GM18508 (cell line): ENCODE data around the gene ERGIC3.
"Not testable (repeated sequence)": the region's sequence is repeated elsewhere in the genome, so short reads cannot be mapped to it uniquely, and the experiment has no call there.

Experiments
- ATAC-seq: cut with Tn5 transposase; IDR thresholded peaks from one replicate; pipeline ENCODE4 v1.9.1; 2021; ENCODE audit warnings: moderate number of reproducible peaks; ENCODE audit not compliant: insufficient read depth, unreplicated experiment

Gene ERGIC3

GRCh38 chr20:35517125-35517524 is 24.8 kb upstream of the ERGIC3 start:
- no peak for ATAC-seq

- ATAC-seq, result not testable (repeated sequence)
These were observed 24.1 kb upstream of the ERGIC3 start for GRCh38 chr20:35517767-35518166.

GRCh38 chr20:35518955-35519354 is 22.9 kb upstream of the ERGIC3 start:
- ATAC-seq, result no peak

- ATAC-seq, result no peak
These were observed 18.5 kb upstream of the ERGIC3 start for GRCh38 chr20:35523298-35523888.

- no peak for ATAC-seq
These were observed 16.2 kb upstream of the ERGIC3 start for GRCh38 chr20:35525639-35526038.

- ATAC-seq, result no peak
These were observed 14.6 kb upstream of the ERGIC3 start for GRCh38 chr20:35527122-35527769.

GRCh38 chr20:35529552-35529951 is 12.3 kb upstream of the ERGIC3 start, which contains the start of gene C20orf173:
Gene C20orf173, minus strand, starts transcription at chr20:35529652. Its CDS starts 279 bp downstream, at chr20:35529373.
- ATAC-seq, result no peak

- ATAC-seq, result no peak
These were observed 2.1 kb upstream of the ERGIC3 start for GRCh38 chr20:35539756-35540212.

- no peak for ATAC-seq
These were observed 628 bp upstream of the ERGIC3 start for GRCh38 chr20:35541118-35541782.

GRCh38 chr20:35542990-35543389 is 1.1 kb downstream of the ERGIC3 start:
- ATAC-seq, result no peak

- ATAC-seq, result no peak
These were observed 2.6 kb downstream of the ERGIC3 start for GRCh38 chr20:35544436-35544835.

GRCh38 chr20:35544941-35545340 is 3.1 kb downstream of the ERGIC3 start:
- ATAC-seq, result not testable (repeated sequence)

GRCh38 chr20:35546127-35546526 is 4.2 kb downstream of the ERGIC3 start:
- no peak for ATAC-seq

- no peak for ATAC-seq
These were observed 5.5 kb downstream of the ERGIC3 start for GRCh38 chr20:35547329-35547728.

GRCh38 chr20:35551503-35551902 is 9.6 kb downstream of the ERGIC3 start:
- ATAC-seq, result no peak

- no peak for ATAC-seq
These were observed 11.0 kb downstream of the ERGIC3 start for GRCh38 chr20:35552914-35553313.

GRCh38 chr20:35555461-35555860 is 13.6 kb downstream of the ERGIC3 start:
- not testable (repeated sequence) for ATAC-seq

GRCh38 chr20:35555951-35556645 is 14.2 kb downstream of the ERGIC3 start:
- no peak for ATAC-seq

- no peak for ATAC-seq
These were observed 15.0 kb downstream of the ERGIC3 start for GRCh38 chr20:35556871-35557270.

- no peak for ATAC-seq
These were observed 16.6 kb downstream of the ERGIC3 start for GRCh38 chr20:35558451-35558850.
